GM12878 (cell line): ENCODE data around the gene CCDC149. TPM values are rescaled to one million over a fixed set of nuclear protein-coding genes. Genes with fewer than 3 reads are reported as not detected.

Experiments used
- ATAC-seq: fragments of 200-7000 bp; cut with Tn5 transposase; 3 replicates; pipeline ENCODE4 v1.9.1; 2020; ENCODE audit warnings: mild to moderate bottlenecking, moderate library complexity
- BruUV-seq: library from RNA; stranded (reverse); fragments of 400-500 nt; replicated peaks from 2 replicates; lab custom pipeline; 2021; lab: Mats Ljungman, UMichigan
- CTCF ChIA-PET: fragments of 300-600 bp; sonication (Branson Sonifier 250); formaldehyde crosslinking; extraction: SDS; loops from one replicate; lab custom pipeline; 2021; ENCODE audit warnings: inconsistent platforms; lab: Yijun Ruan, JAX
- POLR2A ChIA-PET: fragments of 350-600 bp; formaldehyde crosslinking; extraction: SDS; loops from one replicate; lab custom pipeline; 2021; ENCODE audit warnings: inconsistent platforms; lab: Charles Lee
- RAD21 ChIA-PET: fragments of 300-600 bp; sonication (Branson Sonifier 250); formaldehyde crosslinking; loops from one replicate; lab custom pipeline; 2023; ENCODE audit warnings: antibody characterized with exemption; ENCODE audit not compliant: unreplicated experiment; lab: Charles Lee
- SMC1A ChIA-PET: fragments of 300-600 bp; sonication (Branson Sonifier 250); formaldehyde crosslinking; loops from one replicate; lab custom pipeline; 2023; ENCODE audit not compliant: unreplicated experiment, uncharacterized antibody; lab: Charles Lee
- DNase-seq: peaks from one replicate; pipeline ENCODE4 v3.0.0-alpha.2; 2011; ENCODE audit warnings: low read depth, low spot score
- FAIRE-seq: peaks from 3 replicates; lab custom pipeline; 2011; peaks lifted over from hg19 to GRCh38; lab: Jason Lieb, UNC
- H2AFZ ChIP-seq: 2 replicates; pipeline ENCODE4 v1.6.0; 2011; ENCODE audit warnings: low read depth, low read length, control low read depth; ENCODE audit not compliant: control insufficient read depth
- H3K27ac ChIP-seq: 2 replicates; pipeline ENCODE4 v1.5.1; 2011; ENCODE audit warnings: control low read depth; ENCODE audit not compliant: control insufficient read depth, insufficient read depth
- H3K27me3 ChIP-seq, 2 experiments: replicated peaks in 1 of 2; 2 replicates each; pipeline versions ENCODE4 v1.6.0 to v1.6.1; 2011; ENCODE audit warnings: low read length in 1 of 2; ENCODE audit not compliant: control insufficient read depth in 2 of 2, insufficient read depth in 2 of 2
- H3K36me3 ChIP-seq, 2 experiments: 2 replicates each; pipeline ENCODE4 v1.5.1; 2011; ENCODE audit warnings: low read length in 1 of 2; ENCODE audit not compliant: control insufficient read depth in 2 of 2, insufficient read depth in 2 of 2
- H3K4me1 ChIP-seq: 2 replicates; pipeline ENCODE4 v1.6.1; 2011; ENCODE audit warnings: mild to moderate bottlenecking, low read length, moderate library complexity, mixed read lengths; ENCODE audit not compliant: control insufficient read depth, insufficient read depth
- H3K4me2 ChIP-seq: 2 replicates; pipeline ENCODE4 v1.6.0; 2011; ENCODE audit warnings: control low read depth; ENCODE audit not compliant: control insufficient read depth, insufficient read depth
- H3K4me3 ChIP-seq: fragments of 200-600 bp; sonication (generic); 2 replicates; pipeline ENCODE4 v1.5.1; 2016
- H3K79me2 ChIP-seq: 2 replicates; pipeline ENCODE4 v1.6.0; 2011; ENCODE audit warnings: low read length; ENCODE audit not compliant: control insufficient read depth, insufficient read depth
- H3K9ac ChIP-seq: 2 replicates; pipeline ENCODE4 v1.8.0; 2011; ENCODE audit warnings: low read length, control low read depth, mixed read lengths; ENCODE audit not compliant: control insufficient read depth, insufficient read depth
- H3K9me3 ChIP-seq: replicated peaks from 3 replicates; pipeline ENCODE4 v1.5.1; 2011; ENCODE audit warnings: mild to moderate bottlenecking, low read length; ENCODE audit not compliant: control insufficient read depth, insufficient read depth
- H4K20me1 ChIP-seq: 2 replicates; pipeline ENCODE4 v1.6.0; 2011; ENCODE audit not compliant: control insufficient read depth, insufficient read depth
- ASH2L ChIP-seq: fragments of 300-600, 200-600 bp; sonication (generic); IDR thresholded peaks from 2 replicates; pipeline ENCODE4 v1.6.1; 2017; ENCODE audit warnings: low read depth, mild to moderate bottlenecking, borderline replicate concordance
- ATF7 ChIP-seq: fragments of 450-650 bp; IDR thresholded peaks from 2 replicates; pipeline ENCODE4 v1.6.1; 2016; ENCODE audit warnings: low read depth, mild to moderate bottlenecking
- EZH2 ChIP-seq: IDR thresholded peaks from 2 replicates; pipeline ENCODE4 v1.6.1; 2012; ENCODE audit warnings: low read depth, mild to moderate bottlenecking, control low read depth, inconsistent platforms, low read length, borderline replicate concordance; ENCODE audit not compliant: control insufficient read depth
- MTA2 ChIP-seq: fragments of 450-650 bp; IDR thresholded peaks from 2 replicates; pipeline ENCODE4 v1.6.1; 2016; ENCODE audit warnings: low read depth, mild to moderate bottlenecking, moderate library complexity
- NFIC ChIP-seq: IDR thresholded peaks from 2 replicates; pipeline ENCODE4 v1.6.1; 2012; ENCODE audit warnings: low read depth, mild to moderate bottlenecking, inconsistent platforms, low read length, moderate library complexity
- PKNOX1 ChIP-seq: fragments of 450-650 bp; IDR thresholded peaks from 2 replicates; pipeline ENCODE4 v1.6.1; 2016; ENCODE audit warnings: mild to moderate bottlenecking
- ZNF207 ChIP-seq: fragments of 450-650 bp; IDR thresholded peaks from 2 replicates; pipeline ENCODE4 v1.6.1; 2014; ENCODE audit warnings: antibody characterized with exemption, mild to moderate bottlenecking, borderline replicate concordance
- WGBS: methylation state at CpG from one replicate; pipeline ENCODE4 v1.1.6; 2016; ENCODE audit warnings: low lambda C conversion rate; ENCODE audit not compliant: insufficient replicate concordance, insufficient coverage; ENCODE audit errors: missing lambda C conversion rate; 5-methylcytosine and 5-hydroxymethylcytosine counted together
- in situ Hi-C: fragments of 300-500 bp; cut with MboI; formaldehyde crosslinking; loops from 9 replicates; pipeline ENCODE4 v1.14.3; 2018; ENCODE audit warnings: mixed read lengths
- intact Hi-C: fragments of 100-400 bp; cut with micrococcal nuclease; formaldehyde crosslinking; loops from one replicate; pipeline ENCODE4 v1.14.2; 2022; ENCODE audit not compliant: unreplicated experiment
- polyA plus RNA-seq, 11 experiments: library from polyadenylated mRNA; depleted of rRNA in 4 of 11; unstranded in 6 of 11; stranded (reverse) in 5 of 11; fragments of >200 nt; fragmentation: Nextera tagmentation in 4 of 11; fragmentation: Illumina TruSeq in 1 of 11; extraction: Ambion mirVana in 4 of 11; extraction: Trizol in 1 of 11; gene quantifications; 1 replicate in 1 of 11; 2 replicates in 10 of 11; pipeline versions ENCODE4 v1.2.1 to v1.2.3, GENCODE V29; 2011 to 2016; ENCODE audit warnings: inconsistent platforms in 2 of 11, missing spikeins in 2 of 11, low read depth in 1 of 11
- total RNA-seq, 4 experiments: library from RNA; depleted of rRNA in 3 of 4; stranded (reverse); fragments of >200 nt in 3 of 4; fragmentation: Illumina TruSeq in 1 of 4; extraction: Trizol in 1 of 4; gene quantifications; 2 replicates each; pipeline versions ENCODE4 v1.2.1 to v1.2.3, GENCODE V29; 2013 to 2021
- TF ChIP-seq, protein P1 (sequence below): fragments of 450-650 bp; formaldehyde crosslinking; IDR thresholded peaks from 2 replicates; pipeline ENCODE4 v1.5.0; 2022; ENCODE audit warnings: mild to moderate bottlenecking, missing genetic modification characterization

CCDC149 gene
- total and polyA plus RNA-seq, 10 of the 15 experiments (the other 5 are each of a cell fraction or from before 2014, with no cell fraction given), result 0.03 to 0.04 (median 0.04) TPM; not detected in 7

DNA sequence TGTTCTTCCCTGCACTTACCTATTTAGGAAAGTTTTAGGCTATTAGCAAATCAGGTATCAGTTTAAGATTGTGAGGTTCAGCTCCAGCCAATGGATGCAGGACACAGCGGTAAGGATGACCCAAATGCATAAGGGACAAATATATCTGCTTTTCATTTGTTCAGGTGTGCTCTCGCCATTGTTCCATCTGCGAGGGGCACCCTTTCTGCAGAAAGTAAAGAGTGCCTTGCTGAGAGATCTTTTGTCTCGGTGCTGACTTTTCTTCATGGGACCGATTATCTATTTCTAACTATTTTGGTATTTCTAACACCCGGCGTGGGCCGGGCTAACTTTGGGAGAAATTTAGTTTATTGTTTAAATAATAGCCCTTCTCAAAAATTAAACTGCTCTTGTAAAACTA is 49.0 kb downstream of the CCDC149 start:
- Histone ChIP-seq H3K4me1 (0 out of 2 replicates have a peak, but pooled peaks cover 2% of the 10 kb centered on the region), H3K79me2 (no peaks in the 10 kb centered on the region), H3K36me3 (no peaks in the 10 kb centered on the region), H3K9me3 (peaks cover 9% of the 10 kb centered on the region; the same call in 2 of the 3 replicates), H4K20me1 (no peaks in the 10 kb centered on the region), H3K27me3 (no peaks in the 10 kb centered on the region), H2AFZ (no peak overlapping the region), H3K9ac (no peak overlapping the region), H3K4me3 (no peak overlapping the region), H3K4me2 (no peak overlapping the region), H3K27ac (no peak overlapping the region)
- POLR2A ChIA-PET, result no interaction called here
- WGBS, result 68% methylated on average over 8 of the region's 8 CpGs
- TF ChIP-seq ZNF207 (no peak), ASH2L (no peak), PKNOX1 (no peak), MTA2 (no peak), NFIC (no peak), ATF7 (no peak), EZH2 (no peak)
- TF ChIP-seq, protein P1, sequence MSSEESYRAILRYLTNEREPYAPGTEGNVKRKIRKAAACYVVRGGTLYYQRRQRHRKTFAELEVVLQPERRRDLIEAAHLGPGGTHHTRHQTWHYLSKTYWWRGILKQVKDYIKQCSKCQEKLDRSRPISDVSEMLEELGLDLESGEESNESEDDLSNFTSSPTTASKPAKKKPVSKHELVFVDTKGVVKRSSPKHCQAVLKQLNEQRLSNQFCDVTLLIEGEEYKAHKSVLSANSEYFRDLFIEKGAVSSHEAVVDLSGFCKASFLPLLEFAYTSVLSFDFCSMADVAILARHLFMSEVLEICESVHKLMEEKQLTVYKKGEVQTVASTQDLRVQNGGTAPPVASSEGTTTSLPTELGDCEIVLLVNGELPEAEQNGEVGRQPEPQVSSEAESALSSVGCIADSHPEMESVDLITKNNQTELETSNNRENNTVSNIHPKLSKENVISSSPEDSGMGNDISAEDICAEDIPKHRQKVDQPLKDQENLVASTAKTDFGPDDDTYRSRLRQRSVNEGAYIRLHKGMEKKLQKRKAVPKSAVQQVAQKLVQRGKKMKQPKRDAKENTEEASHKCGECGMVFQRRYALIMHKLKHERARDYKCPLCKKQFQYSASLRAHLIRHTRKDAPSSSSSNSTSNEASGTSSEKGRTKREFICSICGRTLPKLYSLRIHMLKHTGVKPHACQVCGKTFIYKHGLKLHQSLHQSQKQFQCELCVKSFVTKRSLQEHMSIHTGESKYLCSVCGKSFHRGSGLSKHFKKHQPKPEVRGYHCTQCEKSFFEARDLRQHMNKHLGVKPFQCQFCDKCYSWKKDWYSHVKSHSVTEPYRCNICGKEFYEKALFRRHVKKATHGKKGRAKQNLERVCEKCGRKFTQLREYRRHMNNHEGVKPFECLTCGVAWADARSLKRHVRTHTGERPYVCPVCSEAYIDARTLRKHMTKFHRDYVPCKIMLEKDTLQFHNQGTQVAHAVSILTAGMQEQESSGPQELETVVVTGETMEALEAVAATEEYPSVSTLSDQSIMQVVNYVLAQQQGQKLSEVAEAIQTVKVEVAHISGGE (CRISPR knock-in tag), result no peak
- no TSS peak for BruUV-seq
- no peak for FAIRE-seq
- CTCF ChIA-PET, result no interaction called here
- in situ Hi-C loops (no loop called here), intact Hi-C loops (no loop called here)
- RAD21 ChIA-PET, result no interaction called here
- no peak for ATAC-seq
- no peak for DNase-seq
- SMC1A ChIA-PET, result no interaction called here
